Measurements from ENCODE around the gene CYP3A4. TPM values are rescaled to one million over a fixed set of nuclear protein-coding genes. Genes with fewer than 3 reads are reported as not detected.

The CYP3A4 gene
- total RNA-seq, 1 experiment from 2014 or later, result not detected

DNA sequence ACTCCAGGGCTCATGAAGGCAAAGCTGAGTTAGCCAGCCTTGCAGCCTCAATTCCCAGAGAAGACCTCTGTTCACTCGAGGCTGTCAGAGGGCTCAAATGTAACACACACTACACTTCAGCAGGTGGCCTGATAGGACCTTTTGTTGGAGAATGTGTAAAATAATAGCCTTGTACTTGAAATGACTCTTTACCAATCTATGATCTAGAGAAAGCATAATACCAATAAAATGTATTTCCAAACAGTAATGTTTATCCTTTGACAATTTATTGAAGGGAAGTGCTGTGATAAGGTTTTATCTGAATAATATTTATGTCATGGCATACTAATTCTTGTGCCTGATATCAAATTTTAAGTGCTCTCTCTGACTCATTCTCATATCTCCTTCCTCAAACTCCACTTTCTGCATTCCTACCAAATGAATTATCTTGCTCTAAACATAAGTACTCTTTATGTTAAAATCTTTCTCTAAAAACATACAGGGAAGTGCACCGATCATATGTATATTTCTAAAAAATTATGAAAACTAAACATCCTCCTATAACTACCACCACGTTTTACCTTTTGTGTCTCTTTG, 69.9 kb downstream of the CYP3A4 start:
- H2BK15ac ChIP-seq (ENCODE audit: low read depth, low read length), result no peak overlapping the region
- no peaks in the 10 kb centered on the region for H3K36me3 Mint-ChIP-seq (ENCODE audit: insufficient read depth in 1 of 3, low read depth in 3 of 3)
- H2BK120ac ChIP-seq (ENCODE audit: low read depth, low read length, poor library complexity, severe bottlenecking), result no peak overlapping the region
- H2BK12ac ChIP-seq (ENCODE audit: insufficient read length, low read depth, low read length), result no peak overlapping the region
- H3K27ac Mint-ChIP-seq, result no peak overlapping the region
- no peak overlapping the region for H3K56ac ChIP-seq (ENCODE audit: insufficient read length, low read depth, low read length)
- H3K79me1 ChIP-seq (ENCODE audit: insufficient read depth, low read depth, low read length, poor library complexity, severe bottlenecking), result no peaks in the 10 kb centered on the region
- no peaks in the 10 kb centered on the region; a peak in 1 of 4 replicates for H3K4me1 Mint-ChIP-seq
- no peak for TF ChIP-seq CTCF (conservative IDR thresholded peaks at IDR 0.05)
- no CpG with 5 or more reads among the region's 3 CpGs for WGBS (ENCODE audit: extremely low coverage, insufficient read length, low lambda C conversion rate)
- no peaks in the 10 kb centered on the region for H3K23me2 ChIP-seq (ENCODE audit: insufficient read length, low read depth, low read length, poor library complexity, severe bottlenecking)
- no peaks in the 10 kb centered on the region for H3K79me2 ChIP-seq (ENCODE audit: insufficient read depth, low read length)
- H3K27ac ChIP-seq (ENCODE audit: insufficient read length, low read depth, low read length), result no peak overlapping the region
- no peak for DNase-seq
- peaks cover 3% of the 10 kb centered on the region for H3K27me3 Mint-ChIP-seq (ENCODE audit: low read depth)
- H3K23ac ChIP-seq (ENCODE audit: insufficient read length, low read depth, low read length), result no peak overlapping the region
- H2BK5ac ChIP-seq (ENCODE audit: insufficient read length, low read length), result no peak overlapping the region
- no peak overlapping the region for H3K18ac ChIP-seq (ENCODE audit: insufficient read length, low read depth, low read length)
- no peak overlapping the region for H3K9ac ChIP-seq (ENCODE audit: extremely low read depth, insufficient read length, low read length)
- no peak overlapping the region for H4K5ac ChIP-seq (ENCODE audit: insufficient read length, low read depth, low read length)
- no peak overlapping the region for H3K4me2 ChIP-seq (ENCODE audit: insufficient read depth, insufficient read length, low read length)
- no peak overlapping the region for H2BK20ac ChIP-seq (ENCODE audit: low read depth, low read length, poor library complexity, severe bottlenecking)
- no peak overlapping the region for H3K4ac ChIP-seq (ENCODE audit: low read depth, low read length)
- H3K27me3 ChIP-seq (ENCODE audit: insufficient read depth, low read length), result no peaks in the 10 kb centered on the region
- H2AFZ ChIP-seq (ENCODE audit: low read length), result no peak overlapping the region
- no peak overlapping the region for H3K4me3 Mint-ChIP-seq
- no peaks in the 10 kb centered on the region for H4K20me1 ChIP-seq (ENCODE audit: control insufficient read depth, insufficient read depth, insufficient read length)
- H3K9me3 Mint-ChIP-seq, result peaks cover 0 to 5% of the 10 kb centered on the region in 2 experiments; a peak in 1 of 5 replicates
- no peaks in the 10 kb centered on the region for H3K4me1 ChIP-seq (ENCODE audit: insufficient read depth, low read length)
- no peak overlapping the region for H4K8ac ChIP-seq (replicated peaks; ENCODE audit: insufficient read length, low read depth, low read length)
- no peak overlapping the region for H4K91ac ChIP-seq (ENCODE audit: insufficient read length, low read depth, low read length)
- no peaks in the 10 kb centered on the region for H3K9me3 ChIP-seq (ENCODE audit: control insufficient read depth, low read depth, low read length)
- H3T11ph ChIP-seq (ENCODE audit: low read length), result no peak overlapping the region
- H2AK5ac ChIP-seq (ENCODE audit: insufficient read length, low read length), result no peak overlapping the region
- H3K14ac ChIP-seq (ENCODE audit: insufficient read depth, low read length), result no peak overlapping the region
